H9 (cell line): ENCODE data around the gene USP7. TPM values are rescaled to one million over a fixed set of nuclear protein-coding genes. Genes with fewer than 3 reads are reported as not detected.

Source experiments
- DNase-seq: peaks from one replicate; pipeline ENCODE4 v3.0.0-alpha.2; 2017
- H2AFZ ChIP-seq: one replicate; pipeline ENCODE4 v1.6.1; 2013; ENCODE audit warnings: mild to moderate bottlenecking, low read length, control low read depth, moderate library complexity
- H2AK5ac ChIP-seq: 2 replicates; pipeline ENCODE4 v1.6.1; 2013; ENCODE audit warnings: low read length, control low read depth, mixed read lengths; ENCODE audit not compliant: insufficient read length
- H2BK120ac ChIP-seq: one replicate; pipeline ENCODE4 v1.6.1; 2013; ENCODE audit warnings: low read depth, mild to moderate bottlenecking, low read length, control low read depth, inconsistent platforms; ENCODE audit not compliant: poor library complexity, severe bottlenecking
- H2BK12ac ChIP-seq: 2 replicates; pipeline ENCODE4 v1.6.1; 2013; ENCODE audit warnings: low read length, control low read depth, mixed read lengths, low read depth; ENCODE audit not compliant: insufficient read length
- H2BK15ac ChIP-seq: 2 replicates; pipeline ENCODE4 v1.6.1; 2013; ENCODE audit warnings: low read depth, low read length, control low read depth
- H2BK20ac ChIP-seq: one replicate; pipeline ENCODE4 v1.6.1; 2013; ENCODE audit warnings: low read depth, mild to moderate bottlenecking, low read length, control low read depth, inconsistent platforms; ENCODE audit not compliant: poor library complexity, severe bottlenecking
- H2BK5ac ChIP-seq: 2 replicates; pipeline ENCODE4 v1.6.1; 2013; ENCODE audit warnings: low read length, control low read depth, mixed read lengths; ENCODE audit not compliant: insufficient read length
- H3K14ac ChIP-seq: 2 replicates; pipeline ENCODE4 v1.6.1; 2013; ENCODE audit warnings: low read length, control low read depth; ENCODE audit not compliant: insufficient read depth
- H3K18ac ChIP-seq: 2 replicates; pipeline ENCODE4 v1.6.1; 2013; ENCODE audit warnings: low read depth, mild to moderate bottlenecking, mixed read lengths, low read length, control low read depth; ENCODE audit not compliant: insufficient read length
- H3K23ac ChIP-seq: 2 replicates; pipeline ENCODE4 v1.6.1; 2013; ENCODE audit warnings: low read length, control low read depth, mixed read lengths, low read depth; ENCODE audit not compliant: insufficient read length
- H3K23me2 ChIP-seq: 2 replicates; pipeline ENCODE4 v1.6.1; 2013; ENCODE audit warnings: low read depth, mild to moderate bottlenecking, mixed read lengths, low read length, control low read depth; ENCODE audit not compliant: insufficient read length, poor library complexity, severe bottlenecking
- H3K27ac ChIP-seq: 2 replicates; pipeline ENCODE4 v1.5.1; 2013; ENCODE audit warnings: low read length, control low read depth, mixed read lengths, low read depth; ENCODE audit not compliant: insufficient read length
- H3K27me3 ChIP-seq: 2 replicates; pipeline ENCODE4 v1.6.1; 2013; ENCODE audit warnings: low read length, control low read depth, inconsistent platforms; ENCODE audit not compliant: insufficient read depth
- H3K4ac ChIP-seq: 2 replicates; pipeline ENCODE4 v1.6.1; 2013; ENCODE audit warnings: low read depth, mild to moderate bottlenecking, control low read depth, inconsistent platforms, low read length, moderate library complexity
- H3K4me1 ChIP-seq: 2 replicates; pipeline ENCODE4 v1.6.1; 2013; ENCODE audit warnings: low read length, control low read depth, inconsistent platforms; ENCODE audit not compliant: insufficient read depth
- H3K4me2 ChIP-seq: 2 replicates; pipeline ENCODE4 v1.6.1; 2013; ENCODE audit warnings: low read length, control low read depth, mixed read lengths; ENCODE audit not compliant: insufficient read length, insufficient read depth
- H3K56ac ChIP-seq: 2 replicates; pipeline ENCODE4 v1.6.1; 2013; ENCODE audit warnings: low read depth, mild to moderate bottlenecking, mixed read lengths, low read length, control low read depth; ENCODE audit not compliant: insufficient read length
- H3K79me1 ChIP-seq: 2 replicates; pipeline ENCODE4 v1.6.1; 2013; ENCODE audit warnings: low read depth, mild to moderate bottlenecking, moderate library complexity, low read length, control low read depth, inconsistent platforms; ENCODE audit not compliant: insufficient read depth, poor library complexity, severe bottlenecking
- H3K79me2 ChIP-seq: 2 replicates; pipeline ENCODE4 v1.6.1; 2013; ENCODE audit warnings: low read length, control low read depth, inconsistent platforms; ENCODE audit not compliant: insufficient read depth
- H3K9ac ChIP-seq: 2 replicates; pipeline ENCODE4 v1.6.1; 2013; ENCODE audit warnings: low read length, control low read depth, mixed read lengths; ENCODE audit not compliant: insufficient read length; ENCODE audit errors: extremely low read depth
- H3K9me3 ChIP-seq: one replicate; pipeline ENCODE4 v1.6.1; 2013; ENCODE audit warnings: low read depth, low read length, inconsistent platforms; ENCODE audit not compliant: control insufficient read depth
- H3T11ph ChIP-seq: one replicate; pipeline ENCODE4 v1.6.1; 2013; ENCODE audit warnings: mild to moderate bottlenecking, low read length, control low read depth, inconsistent platforms
- H4K20me1 ChIP-seq: one replicate; pipeline ENCODE4 v1.6.1; 2013; ENCODE audit not compliant: control insufficient read depth, insufficient read length, insufficient read depth
- H4K5ac ChIP-seq: 2 replicates; pipeline ENCODE4 v1.6.1; 2013; ENCODE audit warnings: low read depth, mild to moderate bottlenecking, mixed read lengths, low read length, control low read depth; ENCODE audit not compliant: insufficient read length
- H4K8ac ChIP-seq: replicated peaks from 2 replicates; pipeline ENCODE4 v1.6.1; 2013; ENCODE audit warnings: low read length, control low read depth, mixed read lengths, low read depth; ENCODE audit not compliant: insufficient read length
- H4K91ac ChIP-seq: 2 replicates; pipeline ENCODE4 v1.6.1; 2013; ENCODE audit warnings: low read depth, mild to moderate bottlenecking, moderate library complexity, mixed read lengths, low read length, control low read depth; ENCODE audit not compliant: insufficient read length
- H3K27ac Mint-ChIP-seq, 3 experiments: 2 replicates in 2 of 3; 3 replicates in 1 of 3; pipeline ENCODE4 v1.8.0; 2020 to 2021; ENCODE audit warnings: mixed read lengths in 3 of 3, mild to moderate bottlenecking in 1 of 3, moderate library complexity in 1 of 3
- H3K27me3 Mint-ChIP-seq: 2 replicates; pipeline ENCODE4 v1.8.0; 2021; ENCODE audit warnings: low read depth, mild to moderate bottlenecking, moderate library complexity, mixed read lengths
- H3K36me3 Mint-ChIP-seq, 3 experiments: 2 replicates in 2 of 3; 3 replicates in 1 of 3; pipeline ENCODE4 v1.8.0; 2020 to 2021; ENCODE audit warnings: low read depth in 3 of 3, mixed read lengths in 3 of 3; ENCODE audit not compliant: insufficient read depth in 1 of 3
- H3K4me1 Mint-ChIP-seq, 2 experiments: 2 replicates each; pipeline ENCODE4 v1.8.0; 2020; ENCODE audit warnings: mixed read lengths in 2 of 2
- H3K4me3 Mint-ChIP-seq, 2 experiments: 2 replicates in 1 of 2; 3 replicates in 1 of 2; pipeline ENCODE4 v1.8.0; 2020 to 2021; ENCODE audit warnings: mild to moderate bottlenecking in 2 of 2, mixed read lengths in 2 of 2, moderate library complexity in 1 of 2
- H3K9me3 Mint-ChIP-seq, 2 experiments: 2 replicates in 1 of 2; 3 replicates in 1 of 2; pipeline ENCODE4 v1.8.0; 2020; ENCODE audit warnings: mild to moderate bottlenecking in 2 of 2, mixed read lengths in 2 of 2, moderate library complexity in 1 of 2
- CTCF ChIP-seq: fragments of 200-600 bp; sonication (generic); conservative IDR thresholded peaks from 3 replicates; pipeline ENCODE4 v1.8.0; 2021; ENCODE audit warnings: antibody characterized with exemption, mild to moderate bottlenecking
- WGBS: extraction: QIAGEN DNeasy Blood & Tissue Kit; methylation state at CpG from one replicate; pipeline ENCODE4 v1.1.7; 2013; ENCODE audit warnings: missing lambda C conversion rate, low lambda C conversion rate, mixed read lengths; ENCODE audit not compliant: insufficient read length; ENCODE audit errors: extremely low coverage; 5-methylcytosine and 5-hydroxymethylcytosine counted together
- total RNA-seq: library from RNA; stranded (reverse); gene quantifications from 2 replicates; pipeline ENCODE4 v1.2.1, GENCODE V29; 2021

The USP7 gene
- total RNA-seq, 1 experiment from 2014 or later: 192 TPM

- H3K4me3 Mint-ChIP-seq: no peak overlapping the region
- no peak for TF ChIP-seq CTCF
- H3K23ac ChIP-seq: no peak overlapping the region
- 0 out of 4 replicates have a peak, but pooled peaks cover 0 to 3% of the 10 kb centered on the region in 2 experiments for H3K4me1 Mint-ChIP-seq
- no peak overlapping the region for H2BK12ac ChIP-seq
- whole genome bisulfite sequencing: no CpG with 5 or more reads among the region's 11 CpGs
- no peaks in the 10 kb centered on the region for H3K23me2 ChIP-seq
- no peak overlapping the region for H3K56ac ChIP-seq
- no peak overlapping the region for H3K4me2 ChIP-seq
- H2AK5ac ChIP-seq: no peak overlapping the region
- H2AFZ ChIP-seq: no peak overlapping the region
- no peak overlapping the region for H3K14ac ChIP-seq
- H3K9me3 Mint-ChIP-seq: peaks cover 8 to 10% of the 10 kb centered on the region in 2 experiments; a peak in 4 of 5 replicates
- no peaks in the 10 kb centered on the region for H3K79me2 ChIP-seq
- no peak overlapping the region for H4K8ac ChIP-seq
- no peaks in the 10 kb centered on the region for H3K4me1 ChIP-seq
- H4K91ac ChIP-seq: no peak overlapping the region
- no peak overlapping the region for H3K4ac ChIP-seq
- no peak for DNase-seq
- no peaks in the 10 kb centered on the region; a peak in 3 of 7 replicates for H3K36me3 Mint-ChIP-seq
- no peaks in the 10 kb centered on the region for H3K27me3 ChIP-seq
- H3K27ac ChIP-seq: no peak overlapping the region
- no peaks in the 10 kb centered on the region for H4K20me1 ChIP-seq
- no peak overlapping the region for H3K18ac ChIP-seq
- H3K9me3 ChIP-seq: no peaks in the 10 kb centered on the region
- H3T11ph ChIP-seq: no peak overlapping the region
- H2BK5ac ChIP-seq: no peak overlapping the region
- H4K5ac ChIP-seq: no peak overlapping the region
- H2BK120ac ChIP-seq: no peak overlapping the region
- H3K27ac Mint-ChIP-seq: no peak overlapping the region
- H2BK15ac ChIP-seq: no peak overlapping the region
- H3K9ac ChIP-seq: no peak overlapping the region
- peaks cover 15% of the 10 kb centered on the region for H3K27me3 Mint-ChIP-seq
- H3K79me1 ChIP-seq: no peaks in the 10 kb centered on the region
- no peak overlapping the region for H2BK20ac ChIP-seq
Observed at GRCh38 chr16:8975039-8975438, 11.3 kb upstream of the USP7 start.
